WERI-Rb-1 (cell line): ENCODE results near the gene TFAP2A.
A peak's percentile ranks its signal among the peaks of the same experiment; 100 is the strongest.

Experiments used
- DNase-seq: peaks from one replicate; pipeline ENCODE4 v3.0.0-alpha.2; 2020
- H3K27ac ChIP-seq: fragments of 250-450 bp; sonication (Bioruptor Pico); 2 replicates; pipeline ENCODE4 v1.5.1; 2020; ENCODE audit warnings: mild to moderate bottlenecking, moderate library complexity
- H3K27me3 ChIP-seq: fragments of 250-450 bp; sonication (Bioruptor Pico); 2 replicates; pipeline ENCODE4 v1.5.1; 2021; ENCODE audit warnings: mild to moderate bottlenecking, low read depth, moderate library complexity; ENCODE audit not compliant: insufficient read depth, severe bottlenecking
- H3K36me3 ChIP-seq: fragments of 250-450 bp; sonication (Bioruptor Pico); 2 replicates; pipeline ENCODE4 v1.5.1; 2020; ENCODE audit warnings: mild to moderate bottlenecking, moderate library complexity
- H3K4me3 ChIP-seq: 2 replicates; pipeline ENCODE4 v1.5.1; 2011; ENCODE audit warnings: low read depth, mild to moderate bottlenecking, control low read depth, low read length
- H3K9me3 ChIP-seq: fragments of 250-450 bp; sonication (Bioruptor Pico); 2 replicates; pipeline ENCODE4 v1.5.1; 2021; ENCODE audit warnings: mild to moderate bottlenecking, moderate library complexity; ENCODE audit not compliant: severe bottlenecking
- CTCF ChIP-seq: IDR thresholded peaks from 2 replicates; pipeline ENCODE4 v1.5.1; 2011; ENCODE audit warnings: low read depth, mild to moderate bottlenecking, control low read depth, inconsistent platforms, low read length

The TFAP2A gene

GRCh38 chr6:10404799-10405512 lies 9.9 kb downstream of the TFAP2A start:
- H3K36me3 ChIP-seq, result no peaks in the 10 kb centered on the region
- H3K4me3 ChIP-seq, result peak overlapping the region; percentile 52
- no peak for DNase-seq

GRCh38 chr6:10404107-10404798 lies 10.6 kb downstream of the TFAP2A start:
- no peaks in the 10 kb centered on the region for H3K27me3 ChIP-seq

More at GRCh38 chr6:10404799-10405512, 9.9 kb downstream of the TFAP2A start:
- no peak for TF ChIP-seq CTCF
- no peaks in the 10 kb centered on the region for H3K9me3 ChIP-seq
- H3K27me3 ChIP-seq, result no peaks in the 10 kb centered on the region
- peak overlapping the region; percentile 91 for H3K27ac ChIP-seq

GRCh38 chr6:10403385-10404106 lies 11.3 kb downstream of the TFAP2A start:
- Histone ChIP-seq H3K9me3 (no peaks in the 10 kb centered on the region), H3K27ac (peak overlapping the region; percentile 44), H3K4me3 (peak overlapping the region; percentile 75), H3K27me3 (no peaks in the 10 kb centered on the region), H3K36me3 (no peaks in the 10 kb centered on the region)
- TF ChIP-seq CTCF, result no peak
- no peak for DNase-seq

More at GRCh38 chr6:10404107-10404798, 10.6 kb downstream of the TFAP2A start:
- Histone ChIP-seq H3K4me3 (peak overlapping the region; percentile 75), H3K27ac (peak overlapping the region; percentile 91), H3K36me3 (no peaks in the 10 kb centered on the region), H3K9me3 (no peaks in the 10 kb centered on the region)
- peak; percentile 90 for TF ChIP-seq CTCF
- DNase-seq, result peak; percentile 100

GRCh38 chr6:10402648-10403311 lies 12.1 kb downstream of the TFAP2A start:
- no peak for DNase-seq
- H3K27me3 ChIP-seq, result no peaks in the 10 kb centered on the region
- H3K9me3 ChIP-seq, result no peaks in the 10 kb centered on the region
- no peak overlapping the region for H3K27ac ChIP-seq
- H3K4me3 ChIP-seq, result no peak overlapping the region
- H3K36me3 ChIP-seq, result no peaks in the 10 kb centered on the region
- TF ChIP-seq CTCF, result no peak

- no peak for DNase-seq
- Histone ChIP-seq H3K4me3 (no peak overlapping the region), H3K27me3 (no peaks in the 10 kb centered on the region), H3K9me3 (no peaks in the 10 kb centered on the region), H3K36me3 (no peaks in the 10 kb centered on the region), H3K27ac (no peak overlapping the region)
- no peak for TF ChIP-seq CTCF
Observed at GRCh38 chr6:10401632-10402223, 13.1 kb downstream of the TFAP2A start.
